NCI-H446 (cell line): ENCODE measurements around the gene ZSCAN10.

Experiments
- DNase-seq, 2 experiments: peaks; one replicate each; lab custom pipeline; 2025; lab: John Stamatoyannopoulos, UW

Gene ZSCAN10

GRCh38 chr16:3134338-3135125 is 35.4 kb upstream of the ZSCAN10 start, which contains the start of gene ZNF213:
Gene ZNF213 (plus strand): TSS chr16:3135029. CDS start chr16:3137281, 2,252 bp downstream.
- peak; percentile 96 for DNase-seq

- no peak for DNase-seq
Observed at GRCh38 chr16:3133844-3134243, 34.8 kb upstream of the ZSCAN10 start.

- DNase-seq = peak in 1 of 2 experiments; percentile 29
Observed at GRCh38 chr16:3131755-3132377, 32.8 kb upstream of the ZSCAN10 start.

- DNase-seq = peak; percentile 64 to 85
Observed at GRCh38 chr16:3129137-3130131, 30.3 kb upstream of the ZSCAN10 start.

GRCh38 chr16:3127745-3128144 is 28.7 kb upstream of the ZSCAN10 start:
- DNase-seq = peak; percentile 20 to 75

GRCh38 chr16:3123986-3124886 is 25.1 kb upstream of the ZSCAN10 start:
- DNase-seq = peak; percentile 83 to 95

- DNase-seq = no peak
Observed at GRCh38 chr16:3122926-3123570, 24.0 kb upstream of the ZSCAN10 start.

GRCh38 chr16:3121851-3122467 is 22.9 kb upstream of the ZSCAN10 start:
- DNase-seq = no peak

- no peak for DNase-seq
Observed at GRCh38 chr16:3120435-3120834, 21.3 kb upstream of the ZSCAN10 start.

GRCh38 chr16:3119701-3120408 is 20.8 kb upstream of the ZSCAN10 start:
- no peak for DNase-seq

GRCh38 chr16:3119286-3119685 is 20.2 kb upstream of the ZSCAN10 start:
- no peak for DNase-seq

- no peak for DNase-seq
Observed at GRCh38 chr16:3118846-3119245, 19.8 kb upstream of the ZSCAN10 start.

- DNase-seq = no peak
Observed at GRCh38 chr16:3118204-3118790, 19.2 kb upstream of the ZSCAN10 start.

GRCh38 chr16:3115561-3115960 is 16.5 kb upstream of the ZSCAN10 start:
- no peak for DNase-seq

- DNase-seq = no peak
Observed at GRCh38 chr16:3115003-3115402, 15.9 kb upstream of the ZSCAN10 start.

- DNase-seq = no peak
Observed at GRCh38 chr16:3113765-3114479, 14.8 kb upstream of the ZSCAN10 start.

- no peak for DNase-seq
Observed at GRCh38 chr16:3112881-3113574, 13.9 kb upstream of the ZSCAN10 start.
